Kidney capillary endothelial cell (primary cell): ENCODE data around the gene UQCC5.

Experiments
- DNase-seq: peaks from one replicate; pipeline ENCODE4 v3.0.0-alpha.2; 2018; ENCODE audit warnings: low spot score

Gene UQCC5

GRCh38 chr3:52504977-52505376, 31.4 kb upstream of the UQCC5 start:
- DNase-seq: no peak

- no peak for DNase-seq
These were observed 30.0 kb upstream of the UQCC5 start for GRCh38 chr3:52506266-52506966.

GRCh38 chr3:52507359-52507758, 29.0 kb upstream of the UQCC5 start:
- DNase-seq: no peak

GRCh38 chr3:52509753-52510328, 26.6 kb upstream of the UQCC5 start:
- DNase-seq: no peak

GRCh38 chr3:52511509-52511908, 24.9 kb upstream of the UQCC5 start:
- no peak for DNase-seq

- DNase-seq: no peak
These were observed 24.3 kb upstream of the UQCC5 start for GRCh38 chr3:52512105-52512504.

- no peak for DNase-seq
These were observed 23.7 kb upstream of the UQCC5 start for GRCh38 chr3:52512727-52513126.

GRCh38 chr3:52513281-52513680, 23.1 kb upstream of the UQCC5 start:
- DNase-seq: no peak

GRCh38 chr3:52514576-52514975, 21.8 kb upstream of the UQCC5 start:
- DNase-seq: no peak

GRCh38 chr3:52515192-52515591, 21.2 kb upstream of the UQCC5 start:
- DNase-seq: no peak

- no peak for DNase-seq
These were observed 19.8 kb upstream of the UQCC5 start for GRCh38 chr3:52516509-52517195.

GRCh38 chr3:52517796-52518722, 18.3 kb upstream of the UQCC5 start:
- no peak for DNase-seq

- DNase-seq: no peak
These were observed 17.5 kb upstream of the UQCC5 start for GRCh38 chr3:52518723-52519444.

- no peak for DNase-seq
These were observed 16.8 kb upstream of the UQCC5 start for GRCh38 chr3:52519445-52520140.

- no peak for DNase-seq
These were observed 16.2 kb upstream of the UQCC5 start for GRCh38 chr3:52520141-52520667.

- no peak for DNase-seq
These were observed 15.5 kb upstream of the UQCC5 start for GRCh38 chr3:52520716-52521487.

GRCh38 chr3:52521488-52521824, 14.9 kb upstream of the UQCC5 start:
- no peak for DNase-seq

- DNase-seq: no peak
These were observed 14.3 kb upstream of the UQCC5 start for GRCh38 chr3:52521881-52522650.

- no peak for DNase-seq
These were observed 13.7 kb upstream of the UQCC5 start for GRCh38 chr3:52522651-52523251.
